Stimulated activated CD8-positive, alpha-beta memory T cell treated with anti-CD3 and anti-CD28 coated beads, Interleukin-15, amount 100 ng/mL, for 1 hour (primary cell): Measurements from ENCODE around the gene TMEM63A.
"Not testable (repeated sequence)": the region's sequence is repeated elsewhere in the genome, so short reads cannot be mapped to it uniquely, and the experiment has no call there.

Source experiments
- DNase-seq: peaks from one replicate; pipeline ENCODE4 v3.0.0-alpha.2; 2020; ENCODE audit warnings: low read depth

TMEM63A gene

GRCh38 chr1:225845097-225845496 lies 37.1 kb downstream of the TMEM63A start:
- no peak for DNase-seq

- no peak for DNase-seq
These were observed 37.7 kb downstream of the TMEM63A start for GRCh38 chr1:225844236-225845061.

GRCh38 chr1:225843426-225843795 lies 38.8 kb downstream of the TMEM63A start:
- no peak for DNase-seq

GRCh38 chr1:225842788-225843425 lies 39.3 kb downstream of the TMEM63A start:
- no peak for DNase-seq

GRCh38 chr1:225842074-225842473 lies 40.1 kb downstream of the TMEM63A start:
- DNase-seq = no peak

GRCh38 chr1:225840713-225841112 lies 41.5 kb downstream of the TMEM63A start:
- DNase-seq = no peak

- no peak for DNase-seq
These were observed 42.0 kb downstream of the TMEM63A start for GRCh38 chr1:225840223-225840610.

GRCh38 chr1:225838793-225839192 lies 43.4 kb downstream of the TMEM63A start:
- no peak for DNase-seq

GRCh38 chr1:225836296-225836695 lies 45.9 kb downstream of the TMEM63A start:
- DNase-seq = not testable (repeated sequence)

- DNase-seq = no peak
These were observed 46.3 kb downstream of the TMEM63A start for GRCh38 chr1:225835856-225836255.

GRCh38 chr1:225834417-225835329 lies 47.5 kb downstream of the TMEM63A start:
- DNase-seq = no peak

- DNase-seq = no peak
These were observed 51.3 kb downstream of the TMEM63A start for GRCh38 chr1:225830841-225831240.

GRCh38 chr1:225828706-225829345 lies 53.4 kb downstream of the TMEM63A start:
- DNase-seq = no peak

GRCh38 chr1:225827076-225827475 lies 55.1 kb downstream of the TMEM63A start:
- no peak for DNase-seq

- no peak for DNase-seq
These were observed 56.6 kb downstream of the TMEM63A start for GRCh38 chr1:225825607-225826007.

GRCh38 chr1:225825078-225825477 lies 57.1 kb downstream of the TMEM63A start:
- DNase-seq = no peak

GRCh38 chr1:225824533-225824941 lies 57.6 kb downstream of the TMEM63A start:
- DNase-seq = no peak

- no peak for DNase-seq
These were observed 58.3 kb downstream of the TMEM63A start for GRCh38 chr1:225823811-225824261.

GRCh38 chr1:225822655-225823403 lies 59.4 kb downstream of the TMEM63A start:
- DNase-seq = no peak

- no peak for DNase-seq
These were observed 61.6 kb downstream of the TMEM63A start for GRCh38 chr1:225820522-225821120.
